Measurements from ENCODE around the gene FN1.

DNA sequence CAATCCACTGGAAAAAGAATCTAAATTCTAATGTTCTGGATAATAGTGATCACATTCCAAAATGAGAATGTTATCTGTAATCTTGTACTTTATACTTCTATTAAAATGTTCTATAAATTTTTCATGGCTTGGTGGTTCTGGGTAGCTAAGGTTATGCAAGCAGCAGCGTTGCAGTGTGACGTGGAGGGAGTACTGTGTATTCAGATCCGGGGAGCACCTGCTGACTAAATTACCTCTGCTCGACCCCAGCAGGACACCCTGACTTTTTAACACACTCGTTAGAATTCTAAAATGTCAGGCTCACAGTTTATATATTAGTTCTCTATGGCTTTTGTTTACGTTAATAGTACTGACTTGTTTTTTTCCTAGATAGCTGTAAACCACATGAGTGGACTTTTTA, 111.1 kb downstream of the FN1 start:
- TF ChIP-seq EZH2 (IDR thresholded peaks at IDR 0.05; ENCODE audit: low read depth): no peak
- TF ChIP-seq, protein P1, sequence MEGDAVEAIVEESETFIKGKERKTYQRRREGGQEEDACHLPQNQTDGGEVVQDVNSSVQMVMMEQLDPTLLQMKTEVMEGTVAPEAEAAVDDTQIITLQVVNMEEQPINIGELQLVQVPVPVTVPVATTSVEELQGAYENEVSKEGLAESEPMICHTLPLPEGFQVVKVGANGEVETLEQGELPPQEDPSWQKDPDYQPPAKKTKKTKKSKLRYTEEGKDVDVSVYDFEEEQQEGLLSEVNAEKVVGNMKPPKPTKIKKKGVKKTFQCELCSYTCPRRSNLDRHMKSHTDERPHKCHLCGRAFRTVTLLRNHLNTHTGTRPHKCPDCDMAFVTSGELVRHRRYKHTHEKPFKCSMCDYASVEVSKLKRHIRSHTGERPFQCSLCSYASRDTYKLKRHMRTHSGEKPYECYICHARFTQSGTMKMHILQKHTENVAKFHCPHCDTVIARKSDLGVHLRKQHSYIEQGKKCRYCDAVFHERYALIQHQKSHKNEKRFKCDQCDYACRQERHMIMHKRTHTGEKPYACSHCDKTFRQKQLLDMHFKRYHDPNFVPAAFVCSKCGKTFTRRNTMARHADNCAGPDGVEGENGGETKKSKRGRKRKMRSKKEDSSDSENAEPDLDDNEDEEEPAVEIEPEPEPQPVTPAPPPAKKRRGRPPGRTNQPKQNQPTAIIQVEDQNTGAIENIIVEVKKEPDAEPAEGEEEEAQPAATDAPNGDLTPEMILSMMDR (conservative IDR thresholded peaks at IDR 0.05): no peak

All from PC-9 (cell line).